T47D (cell line): ENCODE data around the gene PRDM1.

Source experiments
- DNase-seq, 2 experiments: peaks; one replicate each; pipeline versions ENCODE4 v3.0.0 to v3.0.0-alpha.2; 2011 to 2012; ENCODE audit warnings: low read depth in 1 of 2, low spot score in 1 of 2
- JUND ChIP-seq: IDR thresholded peaks from 2 replicates; pipeline ENCODE4 v1.6.1; 2012; ENCODE audit warnings: low read depth
- in situ Hi-C: cut with HindIII; loops from 2 replicates; pipeline ENCODE4 v1.10.0; 2016; ENCODE audit warnings: low sequenced_read_pairs, low pct_unique_long_range_greater_than_20kb

Gene PRDM1

DNA sequence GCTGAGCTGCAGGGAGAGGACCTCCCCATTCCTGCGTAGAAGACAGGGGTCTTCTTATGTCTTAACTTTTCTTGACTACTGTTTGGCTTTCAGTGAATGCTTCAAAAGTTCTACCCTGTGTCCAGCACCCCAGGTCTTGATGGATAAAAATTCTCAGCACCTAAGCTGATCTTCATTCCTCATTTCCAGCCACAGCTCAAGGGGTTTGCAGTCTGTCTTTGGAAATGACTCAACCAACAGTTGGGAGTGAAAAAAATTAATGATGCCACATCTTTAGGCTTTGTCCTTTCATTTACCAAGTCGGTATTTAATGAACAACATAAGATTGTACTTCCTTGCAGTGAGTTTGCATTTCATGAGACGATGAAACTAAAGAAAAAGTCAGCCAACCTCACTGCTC, 40.3 kb downstream of the PRDM1 start:
- no peak for DNase-seq
- in situ Hi-C loops, result no loop called here
- no peak for TF ChIP-seq JUND

DNA sequence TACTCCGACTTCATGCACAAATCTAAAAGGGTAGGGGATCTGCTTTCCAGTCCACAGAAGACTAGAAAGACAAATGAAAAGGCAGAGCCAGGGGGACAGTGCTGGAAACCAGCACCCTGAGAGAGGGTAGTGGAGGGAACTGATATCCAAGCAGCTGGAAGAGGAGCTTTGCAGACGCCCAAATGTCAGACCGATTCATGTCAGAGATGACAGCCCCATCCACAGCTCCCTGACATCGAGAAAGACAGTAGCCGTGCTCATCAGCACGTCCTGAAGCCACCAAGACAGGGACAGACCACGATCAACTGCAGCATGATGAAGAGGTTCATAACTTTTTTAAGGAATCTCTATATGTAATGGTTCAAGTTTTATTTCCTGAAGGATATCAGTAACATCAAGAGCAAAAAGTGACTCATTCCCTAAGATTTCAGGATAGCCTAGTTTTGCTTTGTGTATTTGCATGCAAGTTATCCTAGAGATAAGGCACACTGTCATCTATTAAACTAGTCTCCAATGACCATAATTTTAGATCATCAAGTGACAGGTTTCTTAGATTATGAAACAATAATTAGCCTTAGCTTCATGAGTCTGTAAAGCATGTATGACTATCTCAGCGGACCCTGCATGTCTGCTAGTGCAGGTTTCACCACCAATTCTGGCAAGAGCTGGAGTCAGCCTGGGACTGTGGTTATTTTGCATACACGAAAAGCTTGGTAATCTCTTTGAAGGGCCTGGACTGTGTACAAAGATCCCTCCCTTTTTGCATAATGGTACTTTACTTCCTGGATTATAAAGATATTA, 43.0 kb downstream of the PRDM1 start:
- no peak for TF ChIP-seq JUND
- no peak for DNase-seq
- in situ Hi-C loops, result no loop called here

DNA sequence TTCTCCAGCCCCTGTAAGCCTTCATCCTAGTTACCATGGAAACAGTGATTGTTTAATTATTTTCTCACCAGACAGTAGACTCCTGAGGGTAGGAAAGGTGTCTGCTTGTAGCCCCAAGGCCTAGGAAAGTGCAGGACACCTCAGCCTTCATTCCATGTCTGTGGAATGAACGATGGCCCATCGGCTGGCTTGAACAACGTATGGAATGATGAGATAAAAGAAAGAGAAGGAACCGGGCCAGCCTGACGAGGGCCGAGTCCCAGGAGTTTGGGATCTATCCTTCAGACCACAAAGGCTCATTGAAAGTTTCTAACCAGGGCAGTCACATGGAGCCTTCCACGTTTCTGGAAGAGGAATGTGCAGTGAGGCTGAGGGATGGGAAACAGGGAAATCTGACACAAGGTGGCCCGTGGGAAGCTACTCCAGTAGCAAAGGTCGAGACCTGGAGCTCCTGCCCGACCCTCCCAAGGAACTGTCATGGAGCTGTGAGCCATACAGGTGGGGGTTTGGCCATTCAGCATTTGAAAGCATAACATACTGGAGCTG, 46.1 kb downstream of the PRDM1 start:
- in situ Hi-C loops, result no loop called here
- no peak for TF ChIP-seq JUND
- DNase-seq, result no peak

DNA sequence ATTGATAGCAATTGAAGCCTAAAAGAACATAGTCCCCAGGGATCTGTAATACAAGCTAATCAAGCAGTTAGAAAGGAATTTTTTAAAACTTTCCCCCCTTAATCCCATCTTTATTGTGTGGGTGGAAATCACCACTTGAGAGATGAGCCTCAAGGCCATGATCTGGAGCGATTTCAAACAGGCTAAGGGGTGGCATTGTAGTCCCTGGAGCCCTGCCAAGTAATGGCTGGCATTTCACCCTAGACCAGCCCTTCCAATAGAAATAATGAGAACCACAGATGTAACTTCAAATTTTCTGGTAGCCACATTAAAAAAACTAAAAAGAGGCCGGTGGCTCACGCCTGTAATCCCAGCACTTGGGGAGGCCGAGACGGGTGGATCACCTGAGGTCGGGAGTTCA, 46.9 kb downstream of the PRDM1 start:
- no peak for DNase-seq
- in situ Hi-C loops, result no loop called here
- no peak for TF ChIP-seq JUND

DNA sequence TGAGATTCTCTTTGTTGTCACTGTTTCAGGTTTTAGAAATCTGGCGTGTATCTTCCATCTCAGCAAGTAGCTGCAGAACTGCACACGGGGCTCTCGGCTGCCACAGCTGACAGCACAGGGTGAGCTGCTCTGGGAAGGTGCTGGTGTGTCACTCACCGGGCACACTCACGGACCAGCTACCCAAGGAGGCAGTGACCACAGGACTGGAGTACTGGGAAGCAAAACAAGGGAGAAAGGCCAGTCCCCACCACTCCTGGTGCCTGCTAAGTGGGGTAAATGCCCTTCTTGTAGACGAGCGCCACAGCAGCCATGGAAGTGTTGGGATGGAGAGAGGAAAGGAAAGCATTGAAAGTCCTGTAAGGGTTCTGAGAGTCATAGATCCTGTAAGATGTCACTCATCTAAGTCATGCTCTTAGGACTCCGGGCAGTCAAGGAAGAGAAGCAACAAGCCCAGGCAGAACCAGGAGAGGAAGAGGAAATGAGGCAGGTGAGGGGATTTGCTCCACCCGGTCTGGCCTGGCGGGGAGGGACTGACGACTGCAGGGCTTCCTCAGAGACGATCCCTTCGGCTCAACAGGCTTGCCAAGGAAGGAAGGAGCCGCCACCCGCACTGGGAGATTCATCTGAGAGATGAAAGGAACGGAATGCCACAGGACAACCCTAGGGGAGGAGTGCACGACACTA, 48.1 kb downstream of the PRDM1 start:
- TF ChIP-seq JUND, result no peak
- in situ Hi-C loops, result no loop called here
- DNase-seq, result no peak

DNA sequence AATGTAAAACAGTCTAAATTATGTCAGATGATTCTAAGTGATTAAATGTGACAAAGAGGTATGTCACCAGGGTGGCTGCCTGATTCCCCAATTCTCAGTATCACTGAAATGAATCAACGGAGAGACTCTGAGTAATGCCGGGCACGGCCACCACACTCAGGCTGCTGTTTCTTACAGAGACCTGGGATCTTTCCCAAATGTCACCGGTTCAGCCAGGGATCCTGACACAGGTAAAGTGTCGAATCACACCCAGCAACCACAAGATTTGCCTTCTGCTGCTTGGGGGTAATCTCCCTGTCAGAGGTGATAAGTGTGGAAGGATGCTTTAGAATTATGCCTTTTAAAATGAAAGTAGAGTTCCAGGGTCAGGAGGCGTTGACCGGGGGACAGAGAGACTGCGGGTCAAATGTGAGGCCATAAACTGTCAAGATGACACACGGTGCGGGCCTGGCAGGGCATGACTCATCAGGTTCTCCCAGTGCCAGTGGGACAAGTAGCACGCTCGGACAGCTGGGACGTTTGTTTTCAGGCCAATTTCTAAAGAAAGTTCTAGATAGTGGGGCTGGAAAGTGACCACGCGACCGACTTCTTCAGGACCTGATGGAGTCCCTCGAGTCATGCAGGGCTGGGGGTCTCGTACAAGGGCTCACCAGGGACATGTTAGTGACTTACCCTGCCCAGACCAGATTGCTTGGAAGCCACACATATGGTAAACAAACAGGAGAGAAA, 48.9 kb downstream of the PRDM1 start:
- DNase-seq, result no peak
- in situ Hi-C loops, result no loop called here

DNA sequence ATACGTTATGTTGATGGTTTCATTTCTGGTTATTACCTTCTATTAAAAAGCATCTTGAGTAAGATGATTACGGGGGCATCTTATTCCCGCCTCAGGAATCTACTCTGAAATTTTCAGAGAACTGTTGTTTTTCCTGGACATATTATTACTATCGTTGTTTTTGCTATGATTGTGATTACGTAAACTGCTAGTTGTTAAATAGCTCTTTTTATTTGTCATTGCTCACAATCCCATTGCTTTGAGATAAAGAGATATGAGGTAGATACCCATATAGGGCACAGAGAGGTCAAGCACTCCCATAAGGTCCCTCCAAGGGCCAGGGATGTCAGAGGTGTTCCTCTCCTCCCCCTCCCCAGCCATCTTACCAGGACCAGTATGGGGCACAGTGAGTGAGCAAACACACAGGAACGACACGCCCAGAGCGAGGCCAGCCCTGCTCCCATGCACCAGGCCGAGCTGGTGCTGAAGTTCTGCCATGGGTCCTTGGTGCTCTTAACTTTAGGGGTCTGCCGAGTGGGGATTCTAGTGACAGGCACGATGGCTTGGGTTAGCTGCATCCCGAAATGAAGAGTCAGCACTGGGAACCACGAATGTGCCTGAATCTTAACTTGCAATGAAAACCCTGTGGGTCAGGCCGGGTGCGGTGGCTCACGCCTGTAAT, 49.9 kb downstream of the PRDM1 start:
- in situ Hi-C loops, result no loop called here
- DNase-seq, result no peak
- no peak for TF ChIP-seq JUND

More for the DNA sequence above, 48.9 kb downstream of the PRDM1 start:
- TF ChIP-seq JUND, result no peak

DNA sequence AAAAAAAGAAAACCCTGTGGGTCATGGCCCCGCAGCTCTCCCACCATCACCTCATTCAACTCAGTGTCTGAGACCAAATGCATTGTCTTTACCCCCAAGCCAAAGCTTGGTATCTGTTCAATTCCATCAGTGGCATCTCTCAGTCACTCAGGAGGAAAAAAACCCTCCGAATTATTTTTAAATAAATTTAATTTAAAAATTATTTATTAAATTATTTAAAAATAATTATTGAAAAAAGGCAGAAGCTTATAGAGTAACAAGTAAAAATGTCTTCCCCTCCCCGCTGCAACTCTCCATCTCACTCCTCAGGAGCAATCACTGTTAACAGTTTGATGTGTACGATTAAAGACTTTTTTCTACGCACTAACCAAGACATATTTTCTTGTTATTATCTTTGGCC, 50.7 kb downstream of the PRDM1 start:
- in situ Hi-C loops, result no loop called here
- DNase-seq, result no peak
- TF ChIP-seq JUND, result no peak

DNA sequence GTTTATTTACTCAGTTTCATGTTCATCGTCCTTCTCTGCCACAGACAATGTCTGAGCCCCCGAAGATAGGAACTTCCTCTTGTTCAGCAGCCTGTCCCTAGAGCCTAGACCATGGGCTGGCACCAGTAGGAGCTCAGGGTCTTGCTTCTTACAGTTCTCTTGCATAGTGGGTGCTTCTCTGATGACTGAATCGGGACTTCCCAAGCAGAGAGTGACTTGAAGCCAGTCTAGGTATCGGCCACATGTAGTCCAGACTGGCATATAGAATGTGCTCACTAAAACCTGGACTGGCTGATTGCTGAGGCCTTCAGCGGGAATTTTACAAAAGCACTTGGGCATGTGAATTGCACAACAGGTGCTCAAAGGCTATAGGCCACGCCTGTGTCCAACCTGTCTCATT, 52.0 kb downstream of the PRDM1 start:
- no peak for TF ChIP-seq JUND
- DNase-seq, result no peak
- in situ Hi-C loops, result no loop called here

DNA sequence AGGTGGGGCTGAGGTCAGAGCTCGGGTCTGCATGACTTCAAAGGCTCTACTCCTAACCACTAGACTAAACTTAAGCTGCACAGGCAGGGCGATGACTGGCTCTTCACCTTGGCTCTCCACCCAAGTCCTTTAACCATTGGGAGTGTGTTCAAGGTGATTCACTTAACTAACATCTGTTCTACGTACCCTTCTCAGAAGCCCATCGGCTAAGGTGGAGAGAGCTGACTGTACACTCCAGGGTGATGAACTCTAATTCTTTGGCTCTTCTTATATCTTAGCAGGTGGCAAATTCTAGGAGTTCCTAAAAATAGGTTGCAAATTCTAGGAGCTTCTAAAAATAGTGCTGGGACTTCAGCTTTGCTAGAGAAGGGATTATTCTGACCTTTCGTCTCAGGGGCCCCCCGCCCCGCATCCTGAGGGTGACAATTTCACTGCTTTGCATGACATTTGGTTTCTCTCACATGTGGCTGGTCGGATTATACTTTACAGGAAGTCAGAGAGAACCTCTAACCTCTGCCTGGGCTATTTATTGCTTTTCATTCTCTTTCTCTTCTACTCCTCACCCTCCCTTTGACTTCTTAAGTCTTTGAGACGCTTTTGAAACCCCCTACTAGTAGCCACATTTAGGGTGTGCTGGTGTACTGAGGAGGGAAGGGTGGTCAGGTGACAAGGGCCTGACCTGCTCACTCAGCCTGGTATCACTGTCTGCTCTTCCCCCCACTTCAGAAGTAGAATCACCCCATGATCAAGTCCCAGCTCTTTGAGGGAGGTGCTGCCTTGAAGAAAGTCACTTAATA, 55.5 kb downstream of the PRDM1 start:
- in situ Hi-C loops, result no loop called here
- TF ChIP-seq JUND, result no peak
- DNase-seq, result no peak

DNA sequence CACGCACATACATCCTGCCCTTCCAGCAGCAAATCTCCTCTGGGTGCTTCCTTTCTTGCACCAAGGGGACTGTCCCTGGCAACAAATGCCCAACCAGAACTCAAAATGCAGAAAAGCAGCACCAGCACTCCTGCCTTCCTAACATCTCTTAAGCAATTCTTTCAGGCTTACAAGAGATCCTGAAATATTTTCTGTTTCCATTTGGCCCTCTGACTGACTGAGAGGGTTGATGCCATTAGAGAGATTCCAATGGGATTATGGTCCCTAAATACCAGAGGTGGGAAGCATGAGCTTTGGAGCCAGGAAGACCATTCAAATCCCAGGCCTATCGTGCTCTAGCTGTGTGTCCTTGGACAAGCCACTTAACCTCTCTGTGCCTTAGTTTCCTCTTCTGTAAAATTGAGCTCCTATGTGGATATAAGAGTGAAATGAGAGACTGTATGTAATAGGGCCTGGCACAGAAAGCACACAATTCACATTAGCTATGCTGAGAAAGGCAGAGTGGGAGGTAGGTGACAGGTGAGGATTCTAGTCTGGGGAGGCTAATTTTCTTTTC, 56.8 kb downstream of the PRDM1 start:
- in situ Hi-C loops, result no loop called here
- no peak for DNase-seq
- no peak for TF ChIP-seq JUND
